Right renal pelvis (tissue), 4 donors: Measurements from ENCODE around the gene HNRNPLL. TPM values are rescaled to one million over a fixed set of nuclear protein-coding genes. Genes with fewer than 3 reads are reported as not detected.
"Not testable (repeated sequence)": the region's sequence is repeated elsewhere in the genome, so short reads cannot be mapped to it uniquely, and the experiment has no call there.

ENCODE experiments used
- DNase-seq, 4 donors: peaks; one replicate each; pipeline ENCODE4 v3.0.0-alpha.2; 2013; ENCODE audit warnings: low read depth in 4 of 4, low spot score in 3 of 4, missing footprints in 1 of 4
- polyA plus RNA-seq, 4 donors: library from polyadenylated mRNA; unstranded; fragments of 120-200 nt; gene quantifications; one replicate each; pipeline ENCODE4 v1.2.1, GENCODE V29; 2013; ENCODE audit not compliant: insufficient read length in 4 of 4

Gene HNRNPLL
- polyA plus RNA-seq, 4 donors, result 75.0 to 85.1 (median 80.5) TPM

DNA sequence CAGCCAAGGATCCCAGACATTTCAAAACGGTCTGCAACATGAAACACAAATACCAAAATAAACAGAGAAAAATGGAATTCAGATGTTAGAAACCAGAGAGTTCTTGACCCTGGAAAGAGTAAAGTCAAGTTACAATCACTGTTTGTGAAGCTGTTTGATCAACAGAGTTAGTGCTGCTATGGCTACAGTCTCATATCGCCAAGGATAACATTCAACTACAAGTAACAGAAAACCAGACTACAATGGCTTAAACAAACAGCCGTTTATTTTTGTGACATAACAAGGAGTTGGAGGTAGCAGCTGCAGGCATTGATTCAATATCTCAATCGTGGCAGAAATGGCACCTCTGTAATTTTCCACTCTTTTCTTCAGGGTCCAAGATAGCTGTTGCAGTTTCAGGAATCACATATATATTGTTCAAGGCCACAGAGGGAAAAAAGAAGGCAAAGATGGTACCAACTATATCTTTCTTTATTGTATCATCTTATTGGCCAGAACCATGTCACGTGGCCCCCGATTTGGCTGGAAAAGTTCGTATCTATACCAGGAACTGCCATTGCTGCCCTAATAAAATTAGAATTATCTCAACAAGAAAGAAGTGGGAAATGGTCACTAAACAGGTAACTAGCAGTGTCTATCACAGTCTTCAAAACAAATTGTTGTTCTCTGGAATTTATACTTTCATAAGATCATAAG, 17.7 kb upstream of the HNRNPLL start:
- peak in 1 of 4 donors; percentile 41 for DNase-seq

DNA sequence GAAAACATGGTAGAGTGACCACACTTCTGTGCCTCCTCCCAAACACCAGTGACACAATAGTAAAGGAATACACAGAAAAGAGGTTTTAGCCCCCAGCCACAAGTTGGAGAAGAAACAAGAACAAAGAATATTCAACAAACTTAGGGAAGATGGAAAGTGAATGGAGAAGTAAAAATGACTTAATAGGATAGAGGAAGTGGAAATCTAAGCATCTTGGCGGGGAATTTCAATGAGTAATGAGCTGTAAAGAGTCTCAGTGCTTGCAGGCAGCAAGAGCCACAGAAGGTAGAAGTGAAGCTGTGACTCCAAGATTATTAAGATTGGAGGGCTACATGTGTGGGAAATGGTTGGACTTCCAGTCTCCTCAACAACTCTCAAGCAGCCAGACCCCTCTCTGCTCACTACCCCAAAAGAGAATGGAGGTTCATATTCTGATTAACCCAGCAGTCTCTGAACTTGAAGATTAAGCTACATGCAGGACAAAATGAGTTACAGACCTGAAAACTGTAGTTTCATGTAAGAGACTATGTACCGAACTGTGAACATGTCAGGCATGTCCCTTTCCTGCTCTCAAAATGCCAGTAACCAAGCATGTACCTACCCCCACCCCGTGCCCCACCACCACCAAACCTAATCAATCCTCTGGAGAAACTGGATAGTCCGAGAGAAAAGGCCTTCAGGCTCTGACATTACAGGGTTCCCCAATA, 16.9 kb upstream of the HNRNPLL start:
- DNase-seq, result no peak

GRCh38 chr2:38617301-38617700, 14.6 kb upstream of the HNRNPLL start:
- DNase-seq, result no peak

- DNase-seq, result no peak
Observed at GRCh38 chr2:38615237-38615636, 12.5 kb upstream of the HNRNPLL start.

DNA sequence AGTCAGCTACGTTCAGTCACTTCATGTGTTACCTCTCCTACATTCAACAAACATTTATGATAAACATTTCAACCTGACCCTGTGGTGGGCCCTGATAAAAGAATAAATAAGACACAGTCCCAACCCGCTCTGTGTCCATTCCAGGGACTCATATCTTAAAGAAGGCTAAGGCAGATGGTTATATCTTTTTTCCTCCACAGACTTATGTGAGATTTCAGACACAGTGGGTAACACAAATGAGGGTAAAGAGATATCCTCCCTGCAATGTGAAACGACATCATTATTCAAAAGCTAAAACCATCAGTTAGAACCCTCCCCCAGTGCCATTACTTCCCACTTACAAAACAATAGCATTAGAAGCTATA, 11.1 kb upstream of the HNRNPLL start:
- DNase-seq, result no peak

GRCh38 chr2:38613126-38613848, 10.6 kb upstream of the HNRNPLL start:
- no peak for DNase-seq

GRCh38 chr2:38610851-38611801, 8.4 kb upstream of the HNRNPLL start:
- DNase-seq, result no peak

- DNase-seq, result not testable (repeated sequence)
Observed at GRCh38 chr2:38609246-38609645, 6.5 kb upstream of the HNRNPLL start.

GRCh38 chr2:38608755-38609154, 6.0 kb upstream of the HNRNPLL start:
- no peak for DNase-seq

GRCh38 chr2:38605298-38605830, 2.6 kb upstream of the HNRNPLL start:
- DNase-seq, result no peak

DNA sequence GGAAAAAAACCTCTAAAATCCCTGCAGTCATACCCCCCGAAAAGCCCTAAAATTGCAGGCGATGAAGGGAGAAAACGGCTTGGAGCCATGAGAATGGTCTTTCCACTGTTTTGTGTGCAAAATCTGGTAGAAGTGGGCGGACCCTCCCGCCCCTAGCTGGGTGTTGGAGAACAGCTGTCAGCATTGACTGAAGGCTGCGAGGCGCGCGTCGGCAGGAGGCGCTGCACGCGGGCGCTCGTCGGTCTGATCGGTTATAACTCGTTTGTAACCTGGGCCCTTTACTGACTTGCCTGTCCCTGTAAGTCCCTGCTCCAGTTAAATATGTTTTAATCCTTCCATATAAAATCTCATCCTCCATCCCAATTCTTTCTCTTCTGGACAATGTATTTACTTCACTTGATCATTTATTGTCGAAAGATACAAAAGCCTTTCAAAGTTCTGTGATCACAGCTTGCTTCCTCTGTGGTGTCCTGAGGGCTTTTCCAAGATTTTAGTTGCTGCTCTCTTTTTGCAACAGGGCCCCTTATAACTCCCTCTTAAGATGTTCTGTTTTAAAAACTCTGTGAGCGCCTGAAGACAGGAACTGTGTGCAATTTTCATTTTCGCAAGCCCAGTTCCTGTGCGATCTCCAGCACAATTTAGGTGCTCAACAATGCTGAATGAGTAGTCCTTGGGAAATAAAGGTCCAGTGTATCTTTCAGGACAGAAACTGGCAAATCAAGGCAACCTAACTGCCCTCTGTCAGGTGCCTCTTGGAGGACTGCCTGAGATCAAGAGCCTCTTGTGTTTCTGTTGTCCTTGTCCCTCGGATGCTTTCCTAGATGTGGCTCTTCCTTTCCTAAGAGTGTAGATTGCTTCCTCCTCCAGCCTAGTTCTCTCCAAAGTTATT, 918 bp upstream of the HNRNPLL start:
- DNase-seq, result peak in 3 of 4 donors; percentile 67 to 74 (median 72)

DNA sequence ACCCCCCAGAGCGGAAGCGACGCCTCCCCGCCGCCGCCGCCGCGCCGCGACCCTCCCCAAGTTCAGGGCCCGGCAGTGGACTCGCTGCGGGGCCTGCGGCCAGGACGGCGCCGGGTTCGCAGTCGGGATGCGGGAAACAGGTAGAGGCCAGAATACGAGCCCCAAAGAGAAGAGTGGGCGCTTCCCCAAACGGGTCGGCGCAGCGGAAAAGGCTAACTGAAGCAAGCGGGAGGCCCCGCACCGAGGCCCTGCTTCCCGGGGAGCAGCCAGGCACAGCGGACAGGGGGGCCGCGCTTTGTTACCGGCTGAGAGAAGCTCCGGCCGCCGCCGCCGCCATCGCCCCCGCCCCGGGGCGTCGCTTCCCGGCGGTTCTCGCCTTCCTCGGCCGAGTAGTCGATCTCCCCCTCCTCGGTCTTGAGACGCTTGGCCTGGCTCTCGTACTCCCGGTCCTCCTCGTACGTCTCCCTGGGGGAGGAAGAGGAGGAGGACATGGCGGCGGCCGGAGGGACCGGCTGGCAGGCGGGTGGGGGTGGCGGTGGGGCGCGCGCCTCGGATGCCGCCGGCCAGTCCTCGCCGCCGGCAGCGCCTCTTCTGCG, 494 bp downstream of the HNRNPLL start:
- DNase-seq, result peak in 1 of 4 donors; percentile 52

DNA sequence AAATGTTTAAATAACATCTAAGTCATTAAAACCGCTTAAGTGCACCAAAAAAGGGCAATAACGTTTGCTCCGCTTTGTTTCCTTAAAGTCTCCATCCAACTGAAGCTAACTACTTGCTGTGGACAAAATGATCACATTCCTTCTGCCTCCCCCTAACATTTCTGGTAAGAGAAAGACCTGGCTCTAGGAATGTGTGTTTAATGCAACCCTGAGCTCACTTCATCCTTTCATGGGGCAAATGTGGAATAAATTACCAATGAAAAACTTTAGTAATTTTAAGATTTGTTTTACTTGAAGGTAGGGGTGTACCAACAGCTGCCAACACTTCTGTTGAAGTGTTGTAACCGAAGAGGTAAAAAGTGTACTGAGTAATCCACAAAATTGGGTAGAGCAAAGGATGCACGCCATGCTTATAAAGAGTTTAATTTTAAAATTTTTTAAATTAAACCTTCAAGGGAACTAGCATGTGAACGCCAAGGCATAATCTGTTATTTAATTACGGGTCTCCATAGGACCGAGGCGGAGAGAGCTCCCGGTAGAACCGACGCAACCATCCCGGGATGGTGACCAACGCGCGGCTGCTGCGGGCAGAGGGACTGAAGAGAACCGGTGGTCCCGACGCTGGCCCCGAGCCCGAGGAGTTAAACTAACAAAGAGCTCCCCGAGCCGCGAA, 1.1 kb downstream of the HNRNPLL start:
- peak in 1 of 4 donors; percentile 57 for DNase-seq

DNA sequence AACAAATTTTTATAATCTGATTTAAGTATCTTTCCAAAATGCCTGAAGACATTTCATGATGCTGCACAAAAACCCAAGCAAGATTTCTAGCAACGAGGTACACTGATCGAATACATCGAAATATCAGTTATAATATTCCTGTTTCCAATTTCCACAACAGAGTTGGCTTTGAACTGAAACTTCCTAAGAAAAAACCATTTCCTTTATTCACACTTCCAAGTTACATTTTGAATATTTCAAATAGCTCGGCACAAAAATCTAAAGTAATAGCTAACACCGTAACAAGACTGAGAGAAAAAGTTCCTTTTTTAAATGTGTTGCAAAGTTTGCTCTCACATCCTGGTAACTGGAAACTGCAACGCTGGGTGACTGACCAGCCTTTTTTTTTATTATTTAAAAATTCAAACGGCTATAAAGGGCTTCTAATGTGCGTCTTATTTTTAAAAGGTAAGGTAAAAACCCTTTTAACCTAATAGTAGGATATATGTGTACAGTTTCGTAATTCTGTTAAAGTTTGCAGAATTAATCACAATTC, 1.7 kb downstream of the HNRNPLL start:
- DNase-seq, result no peak

DNA sequence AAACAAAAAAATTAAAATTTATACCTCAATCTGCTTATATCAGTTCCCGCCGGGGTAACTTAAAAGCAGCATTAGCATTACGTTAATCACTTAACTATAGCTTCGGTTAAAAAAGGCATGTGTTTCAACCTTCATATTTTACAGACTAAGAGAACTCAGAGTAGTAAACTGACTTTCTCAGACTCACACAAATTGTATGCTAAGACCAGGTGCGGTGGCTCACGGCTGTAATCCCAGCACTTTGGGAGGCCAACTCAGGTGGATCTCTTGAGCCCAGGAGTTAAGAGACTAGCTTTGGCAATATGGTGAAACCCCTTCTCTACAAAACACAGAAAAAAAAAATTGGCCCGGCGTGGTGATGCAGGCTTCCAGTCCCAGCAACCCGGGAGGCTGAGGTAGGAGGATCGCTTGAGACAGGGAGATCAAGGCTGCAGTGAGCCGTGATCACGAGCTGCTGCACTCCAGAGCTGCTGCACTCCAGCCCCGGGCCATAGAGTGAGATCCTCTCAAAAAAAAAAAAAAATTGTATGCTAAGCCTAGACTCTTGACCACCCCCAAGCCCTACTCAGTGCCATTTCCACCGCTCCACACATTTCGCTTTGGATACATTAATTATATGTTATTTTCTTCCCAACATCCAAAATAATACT, 2.4 kb downstream of the HNRNPLL start:
- no peak for DNase-seq

GRCh38 chr2:38599706-38600105, 3.0 kb downstream of the HNRNPLL start:
- DNase-seq, result no peak

- DNase-seq, result no peak
Observed at GRCh38 chr2:38598991-38599295, 3.8 kb downstream of the HNRNPLL start.
